Tibial artery (tissue), 4 donors: ENCODE measurements around the gene CCR3.

Experiments used
- DNase-seq, 2 donors: peaks; one replicate each; pipeline ENCODE4 v3.0.0-alpha.2; 2019
- H3K27ac ChIP-seq, 2 donors: fragments of 200-600 bp; sonication (generic) in 1 of 2; 1 replicate in 1 of 2; 2 replicates in 1 of 2; pipeline ENCODE4 v1.5.1; 2018 to 2019; ENCODE audit warnings: mild to moderate bottlenecking in 1 of 2
- H3K27me3 ChIP-seq, 2 donors: fragments of 200-600 bp; sonication (generic) in 1 of 2; one replicate each; pipeline versions ENCODE4 v1.5.1 to v1.6.0; 2016 to 2019
- H3K36me3 ChIP-seq, 3 donors: fragments of 200-600 bp; sonication (generic) in 2 of 3; one replicate each; pipeline ENCODE4 v1.5.1; 2016 to 2019; ENCODE audit warnings: mild to moderate bottlenecking in 2 of 3
- H3K4me1 ChIP-seq, 4 donors: fragments of 200-600 bp; sonication (generic) in 2 of 4; 1 replicate in 3 of 4; 2 replicates in 1 of 4; pipeline ENCODE4 v1.5.1; 2016 to 2019
- H3K4me3 ChIP-seq, 2 donors: fragments of 200-600 bp; sonication (generic) in 1 of 2; 1 replicate in 1 of 2; 2 replicates in 1 of 2; pipeline ENCODE4 v1.5.1; 2018 to 2019; ENCODE audit warnings: mild to moderate bottlenecking in 2 of 2
- H3K9me3 ChIP-seq, 3 donors: fragments of 200-600 bp; sonication (generic) in 1 of 3; one replicate each; pipeline ENCODE4 v1.5.1; 2016 to 2019
- intact Hi-C: fragments of 100-400 bp; cut with DNase I; formaldehyde crosslinking; loops from one replicate; pipeline ENCODE4 v1.15.0; 2023; ENCODE audit warnings: low total_unique reads
- TF ChIP-seq, protein P1 (sequence below), 2 experiments: fragments of 200-600 bp in 1 of 2; fragments of 450-650 bp in 1 of 2; IDR thresholded peaks; one replicate each; pipeline ENCODE4 v1.5.1; 2017 to 2019; ENCODE audit warnings: antibody characterized with exemption in 2 of 2, mild to moderate bottlenecking in 1 of 2, moderate library complexity in 1 of 2

CCR3 gene

DNA sequence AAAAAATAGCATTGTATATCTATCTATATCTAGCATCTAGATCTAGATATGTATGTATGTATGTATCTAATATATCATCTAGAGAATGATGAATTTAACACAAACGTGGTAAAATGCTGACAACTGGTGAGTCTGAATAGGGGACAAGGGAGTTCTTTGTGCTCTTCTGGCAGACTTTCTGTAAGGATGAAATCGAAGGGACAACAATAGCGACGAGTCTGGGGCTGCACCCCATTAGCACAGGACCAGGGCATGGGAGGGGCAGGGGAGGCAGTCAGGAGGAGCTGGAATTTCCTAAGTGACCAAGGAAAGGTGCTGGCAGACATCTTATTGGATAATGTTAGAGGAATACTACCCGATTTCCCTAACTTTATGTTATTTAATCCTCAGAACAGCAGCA is 42.0 kb upstream of the CCR3 start:
- no peak for DNase-seq
- TF ChIP-seq, protein P1, sequence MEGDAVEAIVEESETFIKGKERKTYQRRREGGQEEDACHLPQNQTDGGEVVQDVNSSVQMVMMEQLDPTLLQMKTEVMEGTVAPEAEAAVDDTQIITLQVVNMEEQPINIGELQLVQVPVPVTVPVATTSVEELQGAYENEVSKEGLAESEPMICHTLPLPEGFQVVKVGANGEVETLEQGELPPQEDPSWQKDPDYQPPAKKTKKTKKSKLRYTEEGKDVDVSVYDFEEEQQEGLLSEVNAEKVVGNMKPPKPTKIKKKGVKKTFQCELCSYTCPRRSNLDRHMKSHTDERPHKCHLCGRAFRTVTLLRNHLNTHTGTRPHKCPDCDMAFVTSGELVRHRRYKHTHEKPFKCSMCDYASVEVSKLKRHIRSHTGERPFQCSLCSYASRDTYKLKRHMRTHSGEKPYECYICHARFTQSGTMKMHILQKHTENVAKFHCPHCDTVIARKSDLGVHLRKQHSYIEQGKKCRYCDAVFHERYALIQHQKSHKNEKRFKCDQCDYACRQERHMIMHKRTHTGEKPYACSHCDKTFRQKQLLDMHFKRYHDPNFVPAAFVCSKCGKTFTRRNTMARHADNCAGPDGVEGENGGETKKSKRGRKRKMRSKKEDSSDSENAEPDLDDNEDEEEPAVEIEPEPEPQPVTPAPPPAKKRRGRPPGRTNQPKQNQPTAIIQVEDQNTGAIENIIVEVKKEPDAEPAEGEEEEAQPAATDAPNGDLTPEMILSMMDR (IDR thresholded peaks at IDR 0.05): no peak
- Histone ChIP-seq H3K27me3 (no peaks in the 10 kb centered on the region), H3K4me3 (no peak overlapping the region), H3K9me3 (peaks cover 0 to 9% (median 6%) of the 10 kb centered on the region in 3 donors), H3K4me1 (no peaks in the 10 kb centered on the region), H3K27ac (no peak overlapping the region), H3K36me3 (no peaks in the 10 kb centered on the region)
- intact Hi-C loops: no loop called here

DNA sequence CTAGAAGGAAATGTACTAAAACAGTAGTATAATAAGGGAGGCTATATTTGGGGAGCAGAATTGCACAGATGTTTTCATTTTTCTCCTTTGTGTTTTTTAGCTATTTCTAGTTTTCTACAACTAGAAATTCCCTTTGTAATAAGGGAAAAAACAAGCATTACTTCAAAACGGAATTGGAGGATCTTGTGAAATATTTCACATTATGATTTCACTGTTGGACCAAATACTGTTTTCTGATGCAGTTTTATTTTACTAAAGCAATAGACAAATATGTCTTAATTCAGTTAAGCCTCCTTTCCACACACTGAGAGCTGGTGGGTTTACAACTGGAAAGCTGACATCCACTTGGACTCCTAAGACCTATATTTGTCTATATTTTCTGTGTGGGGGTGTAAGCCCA is 41.5 kb upstream of the CCR3 start:
- intact Hi-C loops: no loop called here
- no peak for DNase-seq
- H3K4me3 ChIP-seq: no peak overlapping the region
- no peak overlapping the region for H3K27ac ChIP-seq
- no peaks in the 10 kb centered on the region for H3K4me1 ChIP-seq
- peaks cover 0 to 9% (median 6%) of the 10 kb centered on the region in 3 donors for H3K9me3 ChIP-seq
- TF ChIP-seq, protein P1 (IDR thresholded peaks at IDR 0.05): no peak
- H3K27me3 ChIP-seq: no peaks in the 10 kb centered on the region
- no peaks in the 10 kb centered on the region for H3K36me3 ChIP-seq

DNA sequence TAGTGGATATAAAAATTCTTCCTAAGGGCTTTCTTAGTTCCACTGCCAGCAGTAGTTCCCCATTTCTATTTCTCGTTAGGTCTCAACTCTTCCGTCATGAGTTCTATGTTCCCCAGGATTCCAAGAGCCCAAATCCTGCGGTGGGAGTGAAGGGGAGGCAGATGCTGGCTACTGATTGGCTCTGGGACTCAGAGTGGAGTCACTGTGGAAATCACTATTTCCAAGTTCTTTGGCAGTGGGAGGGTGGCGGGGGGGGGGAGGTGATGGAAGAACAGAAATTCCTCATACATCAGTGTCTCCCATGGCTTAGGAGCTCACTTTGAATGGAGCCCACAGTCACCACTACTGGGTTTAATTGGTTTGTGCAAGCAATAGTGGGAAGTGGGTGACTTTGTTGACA is 39.7 kb upstream of the CCR3 start:
- TF ChIP-seq, protein P1 (IDR thresholded peaks at IDR 0.05): no peak
- Histone ChIP-seq H3K27ac (no peak overlapping the region), H3K36me3 (no peaks in the 10 kb centered on the region), H3K4me1 (no peaks in the 10 kb centered on the region), H3K27me3 (no peaks in the 10 kb centered on the region), H3K9me3 (peaks cover 0 to 6% (median 2%) of the 10 kb centered on the region in 3 donors), H3K4me3 (no peak overlapping the region)
- intact Hi-C loops: no loop called here
- no peak for DNase-seq

DNA sequence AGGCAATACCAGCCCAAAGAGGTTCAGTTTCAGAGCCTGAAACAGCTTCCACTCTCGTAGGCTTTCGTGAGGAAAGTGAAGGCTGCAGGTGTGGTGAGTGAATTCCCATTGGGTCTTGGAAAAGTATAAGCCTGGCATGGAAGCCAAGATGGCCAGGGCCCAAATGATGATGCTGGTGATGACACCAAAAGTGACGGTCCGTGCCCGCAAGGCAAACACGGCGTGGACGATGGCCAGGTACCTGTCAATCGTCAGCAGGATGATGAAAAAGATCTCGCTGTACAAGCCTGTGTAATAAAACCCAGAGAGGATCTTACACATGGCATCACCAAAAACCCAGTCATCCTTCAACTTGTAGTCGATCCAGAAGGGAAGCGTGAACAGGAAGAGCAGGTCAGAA is 38.6 kb upstream of the CCR3 start:
- TF ChIP-seq, protein P1 (IDR thresholded peaks at IDR 0.05): no peak
- H3K27ac ChIP-seq: no peak overlapping the region
- H3K36me3 ChIP-seq: no peaks in the 10 kb centered on the region
- intact Hi-C loops: no loop called here
- H3K9me3 ChIP-seq: peaks cover 0 to under 1% (median 0%) of the 10 kb centered on the region in 3 donors
- H3K4me3 ChIP-seq: no peak overlapping the region
- H3K4me1 ChIP-seq: no peaks in the 10 kb centered on the region
- no peaks in the 10 kb centered on the region for H3K27me3 ChIP-seq
- no peak for DNase-seq

DNA sequence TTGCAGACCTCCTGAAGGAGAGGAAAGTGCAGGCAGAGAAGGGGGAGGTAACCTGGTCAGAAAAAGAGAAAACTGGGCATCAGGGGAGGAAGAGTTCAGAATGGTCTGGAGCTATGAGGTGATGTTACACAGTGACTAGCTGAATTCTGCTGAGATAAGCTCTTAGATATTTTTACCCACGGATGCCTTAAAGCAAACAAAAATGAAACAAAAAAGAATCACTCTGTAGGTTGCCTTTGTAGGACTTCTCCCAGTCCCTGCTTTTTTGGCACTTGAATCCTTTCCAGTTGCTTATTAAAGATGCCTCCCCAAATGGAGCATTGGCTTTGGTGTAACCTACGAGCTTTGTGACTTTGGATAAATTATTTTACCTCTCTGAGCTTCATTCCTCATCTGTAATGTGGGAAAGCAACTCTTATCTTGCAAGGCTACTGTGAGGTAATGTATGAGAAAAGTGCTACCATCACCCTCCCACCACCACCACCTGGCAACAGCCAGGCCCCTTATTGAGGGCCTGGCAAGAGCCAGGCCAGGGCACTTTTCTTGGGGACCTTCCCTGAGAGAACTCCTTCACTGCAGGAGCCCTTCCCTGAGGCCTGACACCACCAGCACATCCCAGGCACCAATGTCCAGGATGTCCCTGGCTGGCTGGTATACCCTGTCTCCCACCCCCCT is 36.8 kb upstream of the CCR3 start:
- TF ChIP-seq, protein P1 (IDR thresholded peaks at IDR 0.05): no peak
- no peak overlapping the region for H3K27ac ChIP-seq
- no peaks in the 10 kb centered on the region for H3K4me1 ChIP-seq
- H3K27me3 ChIP-seq: no peaks in the 10 kb centered on the region
- DNase-seq: no peak
- H3K36me3 ChIP-seq: no peaks in the 10 kb centered on the region
- no peaks in the 10 kb centered on the region for H3K9me3 ChIP-seq
- no peak overlapping the region for H3K4me3 ChIP-seq
- intact Hi-C loops: no loop called here
